ENCODE results near the gene AKAP13.

DNA sequence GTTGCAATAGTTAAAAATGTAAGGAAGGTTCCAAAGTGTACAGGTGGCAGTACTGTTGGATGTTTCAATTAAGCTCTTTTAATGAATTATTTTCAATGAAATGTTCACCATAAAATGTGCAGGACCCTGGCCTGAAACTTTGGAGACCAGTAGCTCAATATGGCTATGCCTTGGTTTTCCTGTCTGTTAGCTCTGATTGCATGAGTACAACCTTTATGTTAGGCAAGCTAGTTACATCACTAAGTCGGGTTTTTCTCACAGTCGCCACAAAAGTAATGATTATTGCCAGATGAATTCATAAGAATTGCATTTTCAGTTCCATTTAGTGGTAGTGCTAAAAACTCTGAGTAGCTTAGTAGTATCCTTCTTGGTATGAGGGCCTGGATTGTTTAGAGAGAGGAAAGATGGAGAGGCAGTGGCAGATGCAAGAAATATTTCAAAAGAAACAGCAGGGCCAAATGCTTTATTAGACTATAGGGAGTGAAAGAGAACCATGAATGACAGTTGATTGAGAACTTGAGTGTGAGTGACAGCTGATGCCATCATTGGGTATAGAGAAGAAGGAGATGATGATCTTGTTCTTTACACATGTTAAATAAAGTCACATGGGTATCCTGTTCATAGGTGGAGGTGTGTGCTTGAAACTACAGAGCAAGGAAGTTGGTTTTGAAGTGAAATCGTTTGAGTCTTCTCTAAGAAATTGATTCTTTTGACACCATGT, 109.5 kb downstream of the AKAP13 start:
- TF ChIP-seq, protein P1, sequence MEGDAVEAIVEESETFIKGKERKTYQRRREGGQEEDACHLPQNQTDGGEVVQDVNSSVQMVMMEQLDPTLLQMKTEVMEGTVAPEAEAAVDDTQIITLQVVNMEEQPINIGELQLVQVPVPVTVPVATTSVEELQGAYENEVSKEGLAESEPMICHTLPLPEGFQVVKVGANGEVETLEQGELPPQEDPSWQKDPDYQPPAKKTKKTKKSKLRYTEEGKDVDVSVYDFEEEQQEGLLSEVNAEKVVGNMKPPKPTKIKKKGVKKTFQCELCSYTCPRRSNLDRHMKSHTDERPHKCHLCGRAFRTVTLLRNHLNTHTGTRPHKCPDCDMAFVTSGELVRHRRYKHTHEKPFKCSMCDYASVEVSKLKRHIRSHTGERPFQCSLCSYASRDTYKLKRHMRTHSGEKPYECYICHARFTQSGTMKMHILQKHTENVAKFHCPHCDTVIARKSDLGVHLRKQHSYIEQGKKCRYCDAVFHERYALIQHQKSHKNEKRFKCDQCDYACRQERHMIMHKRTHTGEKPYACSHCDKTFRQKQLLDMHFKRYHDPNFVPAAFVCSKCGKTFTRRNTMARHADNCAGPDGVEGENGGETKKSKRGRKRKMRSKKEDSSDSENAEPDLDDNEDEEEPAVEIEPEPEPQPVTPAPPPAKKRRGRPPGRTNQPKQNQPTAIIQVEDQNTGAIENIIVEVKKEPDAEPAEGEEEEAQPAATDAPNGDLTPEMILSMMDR (IDR thresholded peaks at IDR 0.05): no peak
- TF ChIP-seq POLR2A (IDR thresholded peaks at IDR 0.05) (no peak), EP300 (IDR thresholded peaks at IDR 0.05) (no peak)

Data from ovary (tissue), 3 donors.